ENCODE measurements around the gene UBE2R2. TPM values are rescaled to one million over a fixed set of nuclear protein-coding genes. Genes with fewer than 3 reads are reported as not detected.
"Not testable (repeated sequence)": the region's sequence is repeated elsewhere in the genome, so short reads cannot be mapped to it uniquely, and the experiment has no call there.

Gene UBE2R2
- total RNA-seq, 2 experiments from 2014 or later = 13.7 to 57.3 TPM

DNA sequence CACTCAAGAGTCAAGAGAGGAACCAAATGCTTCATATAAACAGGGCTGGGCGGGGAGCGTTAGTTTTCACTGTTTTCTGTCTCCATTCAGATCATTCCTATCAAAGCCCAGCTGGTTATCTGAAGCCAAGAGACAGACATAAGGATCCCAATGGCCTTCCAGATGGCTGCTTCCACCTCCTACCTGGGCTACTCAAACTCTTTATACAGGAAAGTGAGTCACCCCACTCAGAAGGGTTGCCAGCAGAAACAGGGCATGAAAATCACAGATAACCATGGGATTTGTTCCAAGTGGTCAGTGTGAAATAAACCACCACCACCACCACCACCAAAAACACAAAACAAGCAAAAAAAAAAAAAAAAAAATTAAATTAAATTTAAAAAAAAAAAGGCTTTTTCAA is 16.1 kb upstream of the UBE2R2 start:
- no peak overlapping the region for H3K4me3 ChIP-seq (ENCODE audit: low read depth, low read length, poor library complexity, severe bottlenecking)
- H3K4me2 ChIP-seq (ENCODE audit: low read length) = no peak overlapping the region
- no peak for TF ChIP-seq EZH2phosphoT487 (IDR thresholded peaks at IDR 0.05; ENCODE audit: borderline replicate concordance, low read depth, low read length)
- TF ChIP-seq, protein P1, sequence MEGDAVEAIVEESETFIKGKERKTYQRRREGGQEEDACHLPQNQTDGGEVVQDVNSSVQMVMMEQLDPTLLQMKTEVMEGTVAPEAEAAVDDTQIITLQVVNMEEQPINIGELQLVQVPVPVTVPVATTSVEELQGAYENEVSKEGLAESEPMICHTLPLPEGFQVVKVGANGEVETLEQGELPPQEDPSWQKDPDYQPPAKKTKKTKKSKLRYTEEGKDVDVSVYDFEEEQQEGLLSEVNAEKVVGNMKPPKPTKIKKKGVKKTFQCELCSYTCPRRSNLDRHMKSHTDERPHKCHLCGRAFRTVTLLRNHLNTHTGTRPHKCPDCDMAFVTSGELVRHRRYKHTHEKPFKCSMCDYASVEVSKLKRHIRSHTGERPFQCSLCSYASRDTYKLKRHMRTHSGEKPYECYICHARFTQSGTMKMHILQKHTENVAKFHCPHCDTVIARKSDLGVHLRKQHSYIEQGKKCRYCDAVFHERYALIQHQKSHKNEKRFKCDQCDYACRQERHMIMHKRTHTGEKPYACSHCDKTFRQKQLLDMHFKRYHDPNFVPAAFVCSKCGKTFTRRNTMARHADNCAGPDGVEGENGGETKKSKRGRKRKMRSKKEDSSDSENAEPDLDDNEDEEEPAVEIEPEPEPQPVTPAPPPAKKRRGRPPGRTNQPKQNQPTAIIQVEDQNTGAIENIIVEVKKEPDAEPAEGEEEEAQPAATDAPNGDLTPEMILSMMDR (conservative IDR thresholded peaks at IDR 0.05; ENCODE audit: low read length) = no peak
- no peaks in the 10 kb centered on the region for H3K79me2 ChIP-seq (ENCODE audit: insufficient read depth, low read depth, low read length)
- POLR2A ChIA-PET = no interaction called here
- no peak overlapping the region for H2AFZ ChIP-seq (ENCODE audit: low read length)
- CTCF ChIA-PET (ENCODE audit: unreplicated experiment) = no interaction called here
- DNase-seq (ENCODE audit: low spot score) = no peak
- no peaks in the 10 kb centered on the region for H3K4me1 ChIP-seq (ENCODE audit: insufficient read depth, low read length, poor library complexity, severe bottlenecking)
- no peaks in the 10 kb centered on the region for H4K20me1 ChIP-seq (ENCODE audit: insufficient read depth, low read length)
- intact Hi-C loops (cut with micrococcal nuclease; ENCODE audit: unreplicated experiment) = no loop called here
- H3K27ac ChIP-seq (ENCODE audit: low read depth, low read length, poor library complexity, severe bottlenecking) = no peak overlapping the region
- no peaks in the 10 kb centered on the region for H3K36me3 ChIP-seq (ENCODE audit: insufficient read depth, low read length)
- no TSS peak for BruUV-seq (replicated peaks)
- no peaks in the 10 kb centered on the region for H3K9me3 ChIP-seq (ENCODE audit: low read length)
- H3K9me2 ChIP-seq (ENCODE audit: insufficient read depth, low read length) = no peaks in the 10 kb centered on the region

DNA sequence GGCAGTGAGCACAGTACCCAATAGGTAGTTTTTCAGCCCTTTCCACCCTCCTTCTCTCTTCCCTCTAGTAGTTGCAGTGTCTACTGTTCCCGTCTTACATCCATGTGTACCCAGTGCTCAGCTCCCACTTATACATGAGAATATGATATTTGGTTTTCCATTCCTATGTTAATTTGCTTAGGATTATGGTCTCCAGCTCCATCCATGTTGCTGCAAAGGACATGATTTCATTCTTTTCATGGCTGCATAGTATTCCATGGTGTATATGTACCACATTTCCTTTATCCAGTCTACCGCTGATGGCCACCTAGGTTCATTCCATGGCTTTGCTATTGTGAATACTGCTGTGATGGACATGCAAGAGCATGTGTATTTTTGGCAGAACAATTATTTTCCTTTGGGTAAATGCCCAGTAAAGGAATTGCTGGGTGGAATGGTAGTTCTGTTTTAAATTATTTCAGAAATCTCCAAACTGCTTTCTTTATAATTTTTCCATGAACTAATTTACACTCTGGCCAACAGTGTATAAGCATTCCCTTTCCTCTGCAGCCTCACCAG is 14.9 kb upstream of the UBE2R2 start:
- POLR2A ChIA-PET; H3K79me2 ChIP-seq (ENCODE audit: insufficient read depth, low read depth, low read length); BruUV-seq (replicated peaks); H3K9me3 ChIP-seq (ENCODE audit: low read length); CTCF ChIA-PET (ENCODE audit: unreplicated experiment); H3K27ac ChIP-seq (ENCODE audit: low read depth, low read length, poor library complexity, severe bottlenecking); H4K20me1 ChIP-seq (ENCODE audit: insufficient read depth, low read length); H2AFZ ChIP-seq (ENCODE audit: low read length); intact Hi-C loops (cut with micrococcal nuclease; ENCODE audit: unreplicated experiment); H3K4me1 ChIP-seq (ENCODE audit: insufficient read depth, low read length, poor library complexity, severe bottlenecking); H3K36me3 ChIP-seq (ENCODE audit: insufficient read depth, low read length); DNase-seq (ENCODE audit: low spot score); H3K4me3 ChIP-seq (ENCODE audit: low read depth, low read length, poor library complexity, severe bottlenecking); H3K4me2 ChIP-seq (ENCODE audit: low read length); H3K9me2 ChIP-seq (ENCODE audit: insufficient read depth, low read length): not testable (repeated sequence)

DNA sequence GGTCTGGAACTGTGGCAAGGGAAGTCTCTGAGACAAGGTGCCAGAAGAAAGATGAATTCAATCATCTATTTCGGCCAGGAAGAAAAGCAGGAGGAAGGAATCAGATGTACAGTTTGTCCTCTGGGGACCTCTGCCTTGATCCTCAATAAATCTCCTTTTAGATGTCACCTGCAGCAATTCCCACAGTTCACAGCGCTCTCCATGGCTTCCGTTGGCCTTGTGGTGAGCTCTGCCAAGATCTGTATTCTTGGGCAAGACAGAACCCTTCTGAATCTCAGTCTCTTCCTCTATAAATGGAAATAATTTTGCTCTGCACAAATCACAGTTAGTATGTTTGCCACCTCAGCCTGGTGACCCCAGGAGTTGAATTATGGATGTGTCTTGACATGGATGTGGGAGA is 12.8 kb upstream of the UBE2R2 start:
- intact Hi-C loops (cut with micrococcal nuclease; ENCODE audit: unreplicated experiment); H2AFZ ChIP-seq (ENCODE audit: low read length); BruUV-seq (replicated peaks); H3K4me1 ChIP-seq (ENCODE audit: insufficient read depth, low read length, poor library complexity, severe bottlenecking); DNase-seq (ENCODE audit: low spot score); H3K27ac ChIP-seq (ENCODE audit: low read depth, low read length, poor library complexity, severe bottlenecking); H3K36me3 ChIP-seq (ENCODE audit: insufficient read depth, low read length); H4K20me1 ChIP-seq (ENCODE audit: insufficient read depth, low read length); H3K9me2 ChIP-seq (ENCODE audit: insufficient read depth, low read length); H3K9me3 ChIP-seq (ENCODE audit: low read length); H3K4me2 ChIP-seq (ENCODE audit: low read length); H3K79me2 ChIP-seq (ENCODE audit: insufficient read depth, low read depth, low read length); CTCF ChIA-PET (ENCODE audit: unreplicated experiment); POLR2A ChIA-PET; H3K4me3 ChIP-seq (ENCODE audit: low read depth, low read length, poor library complexity, severe bottlenecking): not testable (repeated sequence)

DNA sequence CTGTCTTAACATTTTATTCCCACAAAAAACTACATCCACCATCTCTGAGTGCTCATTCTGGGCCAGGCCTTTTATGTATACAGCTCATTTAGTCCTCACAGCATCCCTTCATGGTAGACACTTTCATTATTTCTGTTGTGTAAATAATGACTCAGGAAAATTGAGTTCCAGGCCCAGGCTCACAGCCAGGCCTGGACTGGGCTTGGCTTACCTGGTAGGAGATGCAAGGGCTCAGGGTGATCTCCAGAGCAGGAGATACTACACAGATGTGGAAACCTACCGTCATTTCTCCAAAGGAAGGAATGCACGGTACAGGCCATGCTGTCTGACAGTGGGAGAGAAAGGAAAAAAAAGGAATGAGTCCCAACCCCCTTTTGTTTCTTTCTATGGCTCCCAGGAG is 9.8 kb upstream of the UBE2R2 start:
- H3K36me3 ChIP-seq (ENCODE audit: insufficient read depth, low read length); H3K4me3 ChIP-seq (ENCODE audit: low read depth, low read length, poor library complexity, severe bottlenecking); H3K9me2 ChIP-seq (ENCODE audit: insufficient read depth, low read length); H3K4me2 ChIP-seq (ENCODE audit: low read length); H3K27ac ChIP-seq (ENCODE audit: low read depth, low read length, poor library complexity, severe bottlenecking); DNase-seq (ENCODE audit: low spot score); intact Hi-C loops (cut with micrococcal nuclease; ENCODE audit: unreplicated experiment); H2AFZ ChIP-seq (ENCODE audit: low read length); BruUV-seq (replicated peaks); H3K9me3 ChIP-seq (ENCODE audit: low read length); H4K20me1 ChIP-seq (ENCODE audit: insufficient read depth, low read length); CTCF ChIA-PET (ENCODE audit: unreplicated experiment); H3K4me1 ChIP-seq (ENCODE audit: insufficient read depth, low read length, poor library complexity, severe bottlenecking); H3K79me2 ChIP-seq (ENCODE audit: insufficient read depth, low read depth, low read length): not testable (repeated sequence)
- POLR2A ChIA-PET = interaction anchor here (0.7 to 1.6 kb wide), 4 partner anchors 22 to 118 kb away, joined by 3 to 4 read pairs (median 3); no protein-coding TSS in a partner anchor

DNA sequence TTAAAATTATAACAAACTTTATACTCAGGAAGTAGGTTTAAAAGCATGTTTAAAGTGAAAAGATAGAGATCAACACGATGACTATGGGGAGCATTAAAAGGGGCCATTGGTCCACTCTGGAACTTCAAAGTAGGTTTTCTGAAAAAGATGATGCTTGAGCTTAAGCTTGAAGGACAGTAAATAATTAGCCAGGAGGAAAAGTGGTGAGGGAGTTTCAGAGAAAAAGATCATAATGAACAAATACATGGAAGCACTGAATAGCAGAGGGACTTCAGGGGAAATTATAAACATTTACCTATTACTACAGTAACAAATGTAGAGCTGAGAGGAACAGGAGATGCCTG is 8.0 kb upstream of the UBE2R2 start:
- H4K20me1 ChIP-seq (ENCODE audit: insufficient read depth, low read length); CTCF ChIA-PET (ENCODE audit: unreplicated experiment); H3K36me3 ChIP-seq (ENCODE audit: insufficient read depth, low read length); H2AFZ ChIP-seq (ENCODE audit: low read length); DNase-seq (ENCODE audit: low spot score); BruUV-seq (replicated peaks); H3K9me3 ChIP-seq (ENCODE audit: low read length); H3K27ac ChIP-seq (ENCODE audit: low read depth, low read length, poor library complexity, severe bottlenecking); H3K9me2 ChIP-seq (ENCODE audit: insufficient read depth, low read length); intact Hi-C loops (cut with micrococcal nuclease; ENCODE audit: unreplicated experiment); H3K4me3 ChIP-seq (ENCODE audit: low read depth, low read length, poor library complexity, severe bottlenecking); H3K4me2 ChIP-seq (ENCODE audit: low read length); H3K79me2 ChIP-seq (ENCODE audit: insufficient read depth, low read depth, low read length): not testable (repeated sequence)
- POLR2A ChIA-PET = interaction anchor here (1.6 kb wide), 1 partner anchor 43 kb away, joined by 3 read pairs; no protein-coding TSS in a partner anchor
- peaks cover 18% of the 10 kb centered on the region for H3K4me1 ChIP-seq (ENCODE audit: insufficient read depth, low read length, poor library complexity, severe bottlenecking)

Measured in OCI-LY7 (cell line).